GM19035 (cell line): ENCODE measurements around the gene MAPK12.
A peak's percentile ranks its signal among the peaks of the same experiment; 100 is the strongest.

Experiments
- ATAC-seq: cut with Tn5 transposase; IDR thresholded peaks from one replicate; pipeline ENCODE4 v1.9.1; 2021; ENCODE audit not compliant: unreplicated experiment

The MAPK12 gene

GRCh38 chr22:50253046-50253915, 8.2 kb downstream of the MAPK12 start:
- ATAC-seq, result no peak

GRCh38 chr22:50252082-50253045, 9.1 kb downstream of the MAPK12 start:
- ATAC-seq, result no peak

DNA sequence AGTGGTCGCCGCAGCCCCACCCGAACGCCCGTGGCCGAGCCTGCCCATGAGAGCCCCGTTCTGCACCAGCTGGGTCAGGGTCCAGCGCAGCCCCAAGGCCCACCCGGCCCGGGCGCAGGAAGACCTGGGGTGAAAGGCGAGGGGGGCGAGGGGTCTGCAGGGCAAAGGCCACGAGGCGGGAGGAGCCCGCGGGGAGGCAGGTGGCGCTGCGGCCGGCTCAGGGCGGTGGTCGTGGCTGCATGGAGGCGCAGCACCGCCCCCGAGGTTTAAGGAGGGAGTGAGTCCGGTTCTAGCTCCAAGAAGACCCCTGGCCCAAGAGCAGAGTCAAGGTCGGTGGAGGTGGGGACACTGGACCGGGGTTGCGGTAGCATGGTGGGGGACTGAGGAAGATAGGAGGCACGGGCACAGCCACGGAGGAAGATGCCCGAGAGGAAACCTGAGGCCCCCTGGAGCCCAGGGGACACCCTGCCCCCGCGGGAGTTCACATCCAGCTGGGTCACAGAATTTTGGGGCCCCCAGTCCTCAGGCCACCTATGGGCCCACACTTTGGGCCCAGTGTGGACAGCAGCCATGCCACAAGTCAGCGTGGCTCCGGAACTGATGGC, 9.9 kb downstream of the MAPK12 start:
- ATAC-seq, result peak; percentile 1

GRCh38 chr22:50250555-50251476, 10.7 kb downstream of the MAPK12 start, which contains the start of gene HDAC10:
TSS of gene HDAC10 (minus strand) at chr22:50251265. CDS start at chr22:50251032, 233 bp downstream.
- peak; percentile 51 for ATAC-seq

GRCh38 chr22:50250249-50250554, 11.3 kb downstream of the MAPK12 start:
- no peak for ATAC-seq

DNA sequence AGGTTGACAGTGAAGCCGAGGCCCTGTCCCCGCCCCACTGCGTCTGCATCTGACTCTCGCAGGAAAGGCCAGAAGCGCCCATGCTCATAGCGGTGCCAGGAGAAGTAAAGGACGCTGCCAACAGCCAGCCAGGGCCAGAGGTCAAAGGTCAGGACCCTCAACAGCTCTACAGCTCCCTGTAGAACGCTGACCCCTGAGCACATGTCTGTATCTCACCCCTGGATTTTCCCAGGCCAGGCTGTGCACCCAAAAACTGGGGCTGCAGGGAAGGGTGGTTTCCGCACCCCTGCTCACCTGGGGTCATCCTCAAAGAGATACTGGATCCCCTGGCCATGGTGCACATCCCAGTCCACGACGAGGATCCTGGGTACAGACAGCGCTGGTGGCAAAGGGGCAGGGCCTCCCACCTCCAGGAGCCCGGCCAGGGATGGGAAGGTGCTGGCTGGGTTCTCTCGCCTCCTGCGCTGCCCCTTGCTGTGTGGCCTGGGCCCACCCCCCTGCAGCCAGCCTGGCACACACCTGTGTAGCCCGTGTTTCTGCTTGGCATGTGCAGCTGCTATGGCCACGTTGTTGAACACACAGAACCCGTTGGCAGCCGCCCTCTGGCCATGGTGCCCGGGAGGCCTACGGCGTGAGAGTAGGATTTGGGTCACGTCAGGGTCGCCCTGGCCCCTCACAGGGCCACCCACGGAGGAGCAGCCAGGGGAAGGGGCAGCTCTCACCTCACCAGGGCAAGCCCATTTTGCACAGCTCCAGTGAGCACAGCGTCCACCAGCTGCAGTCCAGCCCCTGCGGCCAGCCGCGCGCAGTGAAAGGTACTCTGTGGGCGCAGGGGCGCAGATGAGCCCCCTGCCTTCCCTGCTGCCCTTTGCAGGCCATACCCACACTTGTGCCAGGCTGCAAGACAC, 11.9 kb downstream of the MAPK12 start:
- no peak for ATAC-seq

- ATAC-seq, result no peak
Observed at GRCh38 chr22:50248196-50249081, 13.0 kb downstream of the MAPK12 start.

GRCh38 chr22:50247748-50248147, 13.7 kb downstream of the MAPK12 start:
- no peak for ATAC-seq

- ATAC-seq, result no peak
Observed at GRCh38 chr22:50246242-50247175, 15.0 kb downstream of the MAPK12 start.

GRCh38 chr22:50245214-50246072, 16.0 kb downstream of the MAPK12 start:
- ATAC-seq, result peak; percentile 5

DNA sequence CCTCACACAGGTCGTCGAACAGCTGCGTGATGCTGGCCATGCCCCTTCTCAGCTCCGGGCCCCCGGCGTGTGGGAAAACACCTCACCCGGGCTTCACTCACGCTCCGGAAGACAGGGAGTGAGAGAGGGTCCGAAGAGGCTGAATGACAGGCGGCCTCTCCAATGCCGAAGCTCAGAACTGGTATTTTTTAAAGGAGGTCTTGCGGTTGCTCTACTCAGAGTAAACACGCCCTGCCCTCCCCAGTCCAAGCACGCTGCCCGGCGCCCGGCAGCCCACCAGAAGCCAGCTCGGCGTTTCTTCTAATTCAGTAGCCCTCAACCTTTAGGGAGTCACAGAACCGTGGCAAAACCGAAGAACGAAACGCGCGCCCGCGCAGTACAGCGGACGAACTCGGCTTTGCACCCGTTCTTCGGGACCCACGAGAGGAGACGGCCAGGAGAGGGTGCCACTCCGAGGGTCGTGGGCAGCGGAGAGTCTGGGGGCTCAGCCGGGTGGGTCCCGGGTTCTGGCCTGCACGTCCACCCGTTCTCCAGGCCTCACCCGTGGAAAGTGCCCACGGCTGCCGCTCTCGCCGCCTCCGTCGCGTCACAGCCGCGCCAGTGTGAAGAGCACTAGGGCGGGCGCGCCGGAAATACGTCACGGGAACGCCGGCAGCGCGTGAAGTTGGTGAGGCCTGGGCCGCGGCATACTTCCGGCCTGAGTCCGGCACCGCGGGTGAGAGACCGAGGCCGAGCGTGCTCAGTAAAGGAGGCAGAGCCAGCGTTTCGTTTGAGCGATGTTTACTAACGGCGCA, 16.9 kb downstream of the MAPK12 start, which contains the start of gene TUBGCP6:
TSS of gene TUBGCP6 (minus strand) at position 604 of the 794 bp plus-strand sequence. CDS start at position 40, 564 bp downstream.
- peak; percentile 67 for ATAC-seq

GRCh38 chr22:50243685-50244419, 17.6 kb downstream of the MAPK12 start:
- ATAC-seq, result no peak

DNA sequence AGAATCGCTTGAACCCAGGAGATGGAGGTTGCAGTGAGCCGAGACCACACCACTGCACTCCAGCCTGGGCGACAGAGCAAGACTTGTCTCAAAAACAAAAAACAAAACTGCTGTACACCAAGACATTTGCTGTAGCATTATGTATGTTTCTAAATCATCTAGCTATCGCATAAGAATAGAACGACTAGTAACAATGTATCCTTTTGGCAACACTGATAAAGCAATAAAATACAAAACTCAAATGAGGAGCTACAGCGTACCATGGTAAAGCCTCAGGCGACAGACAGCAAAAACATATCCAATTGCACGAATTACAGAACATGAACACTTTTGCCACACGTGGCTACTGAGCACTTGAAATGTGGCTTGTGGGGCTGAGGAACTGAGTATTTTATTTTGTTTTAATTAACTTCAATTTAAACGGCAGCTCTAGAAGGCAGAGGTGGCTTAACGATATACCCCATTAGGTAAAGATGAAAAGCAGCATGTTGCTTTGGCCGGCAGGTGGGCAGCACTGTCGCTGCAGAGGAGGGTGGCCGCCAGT, 19.0 kb downstream of the MAPK12 start:
- no peak for ATAC-seq

GRCh38 chr22:50238755-50239154, 22.7 kb downstream of the MAPK12 start:
- no peak for ATAC-seq
